Suprapubic skin (tissue), 4 donors: ENCODE data around the gene ANKMY1. TPM values are rescaled to one million over a fixed set of nuclear protein-coding genes. Genes with fewer than 3 reads are reported as not detected.
A peak's percentile ranks its signal among the peaks of the same experiment; 100 is the strongest.

ENCODE experiments used
- DNase-seq, 2 donors: peaks; one replicate each; pipeline ENCODE4 v3.0.0-alpha.2; 2019; ENCODE audit warnings: low spot score in 2 of 2
- H3K27ac ChIP-seq: fragments of 200-600 bp; sonication (generic); one replicate; pipeline ENCODE4 v1.5.1; 2019
- H3K27me3 ChIP-seq: fragments of 200-600 bp; sonication (generic); one replicate; pipeline ENCODE4 v1.5.1; 2019
- H3K36me3 ChIP-seq: fragments of 200-600 bp; sonication (generic); one replicate; pipeline ENCODE4 v1.5.1; 2019
- H3K4me1 ChIP-seq: fragments of 200-600 bp; sonication (generic); one replicate; pipeline ENCODE4 v1.5.1; 2019
- H3K4me3 ChIP-seq: fragments of 200-600 bp; sonication (generic); one replicate; pipeline ENCODE4 v1.5.1; 2019; ENCODE audit warnings: mild to moderate bottlenecking
- H3K9me3 ChIP-seq: fragments of 200-600 bp; sonication (generic); one replicate; pipeline ENCODE4 v1.5.1; 2019
- CTCF ChIP-seq, 2 donors: fragments of 200-600 bp in 1 of 2; fragments of 450-650 bp in 1 of 2; sonication (generic) in 1 of 2; IDR thresholded peaks; one replicate each; pipeline ENCODE4 v1.5.1; 2016 to 2019; ENCODE audit warnings: antibody characterized with exemption in 2 of 2, mild to moderate bottlenecking in 1 of 2, moderate library complexity in 1 of 2
- EP300 ChIP-seq: sonication (generic); formaldehyde crosslinking; IDR thresholded peaks from one replicate; pipeline ENCODE4 v1.6.1; 2017; ENCODE audit warnings: antibody characterized with exemption
- POLR2A ChIP-seq, 2 donors: fragments of 450-650 bp; IDR thresholded peaks; one replicate each; pipeline ENCODE4 v1.6.1; 2017; ENCODE audit warnings: antibody characterized with exemption in 2 of 2, mild to moderate bottlenecking in 2 of 2, moderate library complexity in 2 of 2
- POLR2AphosphoS5 ChIP-seq, 3 donors: sonication (generic); formaldehyde crosslinking; IDR thresholded peaks; one replicate each; pipeline ENCODE4 v1.6.1; 2017; ENCODE audit warnings: antibody characterized with exemption in 3 of 3
- WGBS: methylation state at CpG from one replicate; pipeline ENCODE4 v1.1.5; 2018; 5-methylcytosine and 5-hydroxymethylcytosine counted together
- total RNA-seq, 4 donors: library from RNA; depleted of rRNA; stranded (reverse); fragments of >200 nt; gene quantifications; one replicate each; pipeline ENCODE4 v1.1.0, GENCODE V29; 2016

ANKMY1 gene
- total RNA-seq, 4 donors from 2014 or later: 12.2 to 52.1 (median 23.0) TPM

- WGBS: 22% methylated on average over 26 of the region's 26 CpGs
- Histone ChIP-seq H3K36me3 (peaks cover 9% of the 10 kb centered on the region), H3K4me1 (peaks cover 80% of the 10 kb centered on the region)
These were observed 9.5 kb upstream of the ANKMY1 start for GRCh38 chr2:240567137-240567871.

GRCh38 chr2:240566203-240567136 lies 8.7 kb upstream of the ANKMY1 start:
- Histone ChIP-seq H3K4me1 (peaks cover 84% of the 10 kb centered on the region), H3K27me3 (no peaks in the 10 kb centered on the region), H3K9me3 (no peaks in the 10 kb centered on the region), H3K4me3 (peak overlapping the region; percentile 61), H3K36me3 (peaks cover under 1% of the 10 kb centered on the region), H3K27ac (peak overlapping the region; percentile 91)
- peak; percentile 96 to 98 for DNase-seq
- WGBS: 11% methylated on average over 9 of the region's 53 CpGs
- no peak for TF ChIP-seq POLR2AphosphoS5 (IDR thresholded peaks at IDR 0.05)
- TF ChIP-seq EP300: no peak
- peak; percentile 57 to 99 for TF ChIP-seq CTCF (IDR thresholded peaks at IDR 0.05)

More at GRCh38 chr2:240567137-240567871, 9.5 kb upstream of the ANKMY1 start:
- peak overlapping the region; percentile 61 for H3K4me3 ChIP-seq
- peak; percentile 76 to 77 for DNase-seq
- H3K27me3 ChIP-seq: no peaks in the 10 kb centered on the region
- H3K9me3 ChIP-seq: no peaks in the 10 kb centered on the region
- peak overlapping the region; percentile 91 for H3K27ac ChIP-seq
- TF ChIP-seq EP300: no peak
- TF ChIP-seq POLR2AphosphoS5 (IDR thresholded peaks at IDR 0.05): no peak
- TF ChIP-seq POLR2A (IDR thresholded peaks at IDR 0.05): no peak
- no peak for TF ChIP-seq CTCF (IDR thresholded peaks at IDR 0.05)

- DNase-seq: peak; percentile 90 to 93
- Histone ChIP-seq H3K9me3 (no peaks in the 10 kb centered on the region), H3K27ac (peak overlapping the region; percentile 91), H3K4me3 (peak overlapping the region; percentile 61), H3K36me3 (no peaks in the 10 kb centered on the region), H3K27me3 (no peaks in the 10 kb centered on the region), H3K4me1 (peaks cover 78% of the 10 kb centered on the region)
- 68% methylated on average over 17 of the region's 26 CpGs for WGBS
- TF ChIP-seq POLR2AphosphoS5 (IDR thresholded peaks at IDR 0.05) (no peak), CTCF (IDR thresholded peaks at IDR 0.05) (no peak), EP300 (no peak), POLR2A (IDR thresholded peaks at IDR 0.05) (no peak)
These were observed 7.8 kb upstream of the ANKMY1 start for GRCh38 chr2:240565333-240566202.

- no peaks in the 10 kb centered on the region for H3K27me3 ChIP-seq
- peak overlapping the region; percentile 91 for H3K27ac ChIP-seq
- no peak overlapping the region for H3K4me3 ChIP-seq
These were observed 7.0 kb upstream of the ANKMY1 start for GRCh38 chr2:240564561-240565332.

More at GRCh38 chr2:240564561-240565332, 7.0 kb upstream of the ANKMY1 start:
- Histone ChIP-seq H3K9me3 (no peaks in the 10 kb centered on the region), H3K4me1 (peaks cover 74% of the 10 kb centered on the region), H3K36me3 (no peaks in the 10 kb centered on the region)
- peak; percentile 41 to 59 for DNase-seq
- no peak for TF ChIP-seq EP300
- no peak for TF ChIP-seq CTCF (IDR thresholded peaks at IDR 0.05)
- TF ChIP-seq POLR2AphosphoS5 (IDR thresholded peaks at IDR 0.05): no peak
- no peak for TF ChIP-seq POLR2A (IDR thresholded peaks at IDR 0.05)
- WGBS: 82% methylated on average over 10 of the region's 10 CpGs
